ENCODE data around the gene MYL11.
A peak's percentile ranks its signal among the peaks of the same experiment; 100 is the strongest.

Gene MYL11

GRCh38 chr16:30371248-30371816 lies 3.3 kb upstream of the MYL11 start:
- DNase-seq (ENCODE audit: low spot score): no peak

GRCh38 chr16:30372038-30372712 lies 2.4 kb upstream of the MYL11 start:
- no peak for DNase-seq (ENCODE audit: low spot score)

- no peak for DNase-seq (ENCODE audit: low spot score)
These were observed 1.9 kb upstream of the MYL11 start for GRCh38 chr16:30372725-30373124.

GRCh38 chr16:30375864-30376263 lies 1.3 kb downstream of the MYL11 start:
- no peak for DNase-seq (ENCODE audit: low spot score)

GRCh38 chr16:30376461-30376902 lies 1.9 kb downstream of the MYL11 start:
- no peak for DNase-seq (ENCODE audit: low spot score)

GRCh38 chr16:30377050-30377811 lies 2.6 kb downstream of the MYL11 start:
- DNase-seq (ENCODE audit: low spot score): peak; percentile 58

- DNase-seq (ENCODE audit: low spot score): peak; percentile 92
These were observed 3.2 kb downstream of the MYL11 start for GRCh38 chr16:30377812-30378235.

- DNase-seq (ENCODE audit: low spot score): peak; percentile 98
These were observed 3.9 kb downstream of the MYL11 start for GRCh38 chr16:30378236-30379157.

- DNase-seq (ENCODE audit: low spot score): no peak
These were observed 4.7 kb downstream of the MYL11 start for GRCh38 chr16:30379158-30379783.

- DNase-seq (ENCODE audit: low spot score): no peak
These were observed 5.6 kb downstream of the MYL11 start for GRCh38 chr16:30380072-30380802.

GRCh38 chr16:30380803-30381208 lies 6.2 kb downstream of the MYL11 start:
- no peak for DNase-seq (ENCODE audit: low spot score)

GRCh38 chr16:30381291-30382041 lies 6.9 kb downstream of the MYL11 start:
- no peak for DNase-seq (ENCODE audit: low spot score)

- no peak for DNase-seq (ENCODE audit: low spot score)
These were observed 7.7 kb downstream of the MYL11 start, which contains the start of gene SEPTIN1 for GRCh38 chr16:30382111-30382881. SEPTIN1 (minus strand) TSS chr16:30382561; CDS start chr16:30382542, 19 bp downstream.

- DNase-seq (ENCODE audit: low spot score): no peak
These were observed 8.9 kb downstream of the MYL11 start for GRCh38 chr16:30383521-30383920.

- no peak for DNase-seq (ENCODE audit: low spot score)
These were observed 20.1 kb downstream of the MYL11 start for GRCh38 chr16:30394592-30395154.

GRCh38 chr16:30395155-30395991 lies 20.8 kb downstream of the MYL11 start, which contains the start of gene ZNF48:
ZNF48 (plus strand) TSS chr16:30395420; CDS start chr16:30395795, 375 bp downstream.
- peak; percentile 84 for DNase-seq (ENCODE audit: low spot score)

GRCh38 chr16:30395992-30396585 lies 21.5 kb downstream of the MYL11 start:
- no peak for DNase-seq (ENCODE audit: low spot score)

Measured in pons (tissue), 1 donor.